Measurements from ENCODE around the gene ARID1B.

Gene ARID1B

DNA sequence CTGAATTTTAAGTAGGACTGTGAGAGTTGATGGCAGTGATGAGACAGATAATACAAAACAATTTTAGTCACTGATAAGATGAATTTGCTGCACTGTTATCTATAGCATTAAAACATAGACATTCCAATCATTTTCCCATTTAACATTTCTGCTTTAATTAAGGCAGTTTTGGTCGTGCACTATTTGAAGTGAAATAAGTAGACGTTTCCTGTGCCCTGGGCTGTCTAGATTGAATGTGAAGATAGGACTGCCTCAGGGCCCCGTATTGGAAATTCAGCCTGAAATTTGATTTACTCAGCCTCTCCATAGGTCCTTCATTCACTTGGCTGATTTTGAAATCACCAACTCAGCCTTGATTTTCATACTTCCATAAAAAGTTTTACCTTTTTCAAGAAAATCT is 48.3 kb downstream of the ARID1B start:
- DNase-seq (ENCODE audit: low spot score): no peak

GRCh38 chr6:156826290-156826955 is 49.2 kb downstream of the ARID1B start:
- DNase-seq (ENCODE audit: low spot score): no peak

DNA sequence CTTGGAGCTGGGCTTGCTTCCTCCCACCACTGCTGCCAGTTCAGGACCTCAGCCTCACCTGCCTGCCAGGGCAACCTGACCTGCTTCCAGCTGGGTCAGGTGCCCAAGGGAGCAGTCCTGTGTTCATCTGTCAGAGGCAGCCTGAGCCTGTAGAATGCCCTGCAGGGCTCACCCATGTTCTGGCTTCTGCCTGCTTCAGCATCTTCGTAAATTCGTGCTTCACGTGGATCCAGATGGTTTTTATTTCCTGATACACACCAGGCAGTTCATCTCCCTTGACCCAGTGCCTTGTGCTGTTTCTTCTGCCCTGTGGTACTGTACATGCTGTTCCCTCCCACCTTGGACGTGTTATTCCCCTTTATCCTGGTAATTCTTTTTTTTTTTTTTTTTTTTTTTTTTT is 50.2 kb downstream of the ARID1B start:
- no peak for DNase-seq (ENCODE audit: low spot score)

DNA sequence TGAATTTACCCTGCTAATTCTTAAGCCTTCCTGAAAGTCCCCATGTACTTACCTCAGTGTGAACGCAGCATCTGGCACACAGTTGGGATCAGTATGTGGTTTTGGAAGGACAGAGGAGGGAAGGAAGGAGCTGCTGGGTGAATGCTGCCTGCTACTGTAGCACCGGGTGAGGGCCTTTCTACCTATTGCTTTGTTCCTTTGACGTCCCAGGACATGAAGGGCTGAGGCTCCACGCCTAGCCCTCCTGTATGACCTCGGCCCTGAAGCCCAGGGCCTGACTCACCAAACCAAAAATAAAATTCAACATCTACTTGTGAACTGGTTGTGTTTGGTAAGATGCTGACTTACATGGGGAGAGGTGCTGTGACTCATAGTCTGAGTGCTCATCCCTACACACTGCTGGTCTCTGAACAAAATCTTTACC is 51.1 kb downstream of the ARID1B start:
- DNase-seq (ENCODE audit: low spot score): peak; percentile 34

- no peak for DNase-seq (ENCODE audit: low spot score)
Measured at GRCh38 chr6:156830126-156830525, 52.9 kb downstream of the ARID1B start.

- no peak for DNase-seq (ENCODE audit: low spot score)
Measured at GRCh38 chr6:156832231-156832647, 55.1 kb downstream of the ARID1B start.

DNA sequence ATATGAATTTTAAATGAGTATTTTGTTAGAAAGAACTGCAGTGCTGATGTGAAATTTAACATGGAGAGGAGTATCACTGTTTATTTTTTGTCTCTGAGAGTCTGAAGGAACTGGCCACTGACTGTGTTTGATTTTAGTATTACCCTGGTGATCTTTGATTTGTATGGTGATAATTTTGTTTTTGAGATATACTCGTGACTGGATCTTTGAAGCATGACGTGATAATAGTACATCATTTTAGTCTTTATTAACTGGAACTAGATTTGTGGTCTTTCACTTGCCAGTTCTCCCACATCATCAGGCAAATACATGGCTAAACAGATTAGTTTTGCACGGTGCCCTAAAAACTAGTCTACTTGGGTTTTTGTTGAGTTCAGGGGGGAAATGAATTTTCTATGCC is 55.5 kb downstream of the ARID1B start:
- no peak for DNase-seq (ENCODE audit: low spot score)

- no peak for DNase-seq (ENCODE audit: low spot score)
Measured at GRCh38 chr6:156833755-156834154, 56.6 kb downstream of the ARID1B start.

DNA sequence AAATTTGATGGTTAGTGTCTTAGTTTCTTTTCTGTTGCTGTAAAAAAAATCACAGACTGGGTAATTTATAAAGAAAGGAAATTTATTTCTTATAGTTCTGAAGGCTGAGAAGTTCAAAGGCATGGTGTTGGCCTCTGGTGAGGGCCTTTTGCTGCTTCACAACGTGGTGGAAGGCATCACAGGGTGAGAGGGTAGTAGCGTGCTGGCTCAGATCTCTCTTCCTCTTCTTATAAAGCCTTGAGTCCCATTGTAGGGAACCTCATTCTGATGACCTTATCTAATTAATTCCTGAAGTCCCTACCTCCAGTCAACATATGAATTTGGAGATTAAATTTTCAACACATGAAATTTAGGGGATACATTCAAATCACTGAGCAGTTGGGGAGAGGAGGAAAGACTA is 62.0 kb downstream of the ARID1B start:
- DNase-seq (ENCODE audit: low spot score): no peak

- DNase-seq (ENCODE audit: low spot score): no peak
Measured at GRCh38 chr6:156839591-156840001, 62.4 kb downstream of the ARID1B start.

- no peak for DNase-seq (ENCODE audit: low spot score)
Measured at GRCh38 chr6:156840136-156840535, 63.0 kb downstream of the ARID1B start.

- no peak for DNase-seq (ENCODE audit: low spot score)
Measured at GRCh38 chr6:156840606-156841005, 63.4 kb downstream of the ARID1B start.

DNA sequence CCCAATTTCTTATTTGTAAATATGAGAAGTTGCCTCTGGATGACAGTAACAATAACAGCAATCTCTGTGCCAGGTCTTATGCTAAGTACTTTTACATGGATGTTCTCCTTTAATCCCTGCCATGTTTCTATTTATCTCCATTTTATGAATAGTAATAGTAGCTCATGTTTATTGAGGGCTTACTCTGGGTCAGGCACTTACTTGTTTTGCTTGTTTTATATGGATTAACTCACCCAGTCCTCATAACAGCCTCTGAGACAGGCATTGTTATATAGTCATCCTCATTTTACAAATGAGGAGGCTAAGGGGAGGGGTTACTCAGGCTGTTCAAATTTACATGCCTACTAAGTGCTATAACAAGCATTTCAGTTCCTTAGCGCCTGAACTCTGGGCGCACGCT is 64.3 kb downstream of the ARID1B start:
- DNase-seq (ENCODE audit: low spot score): no peak

GRCh38 chr6:156842598-156843250 is 65.5 kb downstream of the ARID1B start:
- no peak for DNase-seq (ENCODE audit: low spot score)

DNA sequence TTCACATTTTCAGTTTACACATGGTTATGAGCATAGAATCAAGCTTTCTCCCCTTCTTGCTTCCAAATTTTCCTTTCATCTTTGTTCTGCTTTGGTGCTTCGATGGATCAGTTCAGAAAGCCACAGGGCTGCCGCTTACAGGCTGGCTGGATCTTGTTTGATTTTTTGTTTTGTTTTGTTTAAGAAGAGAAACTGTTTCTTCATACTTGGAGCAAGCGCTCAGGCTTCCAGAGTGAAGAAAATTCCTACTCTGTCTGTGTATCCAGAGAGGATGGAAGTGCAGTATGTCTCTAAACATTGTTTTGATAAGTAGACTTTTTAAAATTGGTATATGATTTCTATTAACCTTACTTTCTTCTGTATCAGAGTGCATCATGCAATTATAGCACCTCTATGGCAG is 66.9 kb downstream of the ARID1B start:
- DNase-seq (ENCODE audit: low spot score): no peak

DNA sequence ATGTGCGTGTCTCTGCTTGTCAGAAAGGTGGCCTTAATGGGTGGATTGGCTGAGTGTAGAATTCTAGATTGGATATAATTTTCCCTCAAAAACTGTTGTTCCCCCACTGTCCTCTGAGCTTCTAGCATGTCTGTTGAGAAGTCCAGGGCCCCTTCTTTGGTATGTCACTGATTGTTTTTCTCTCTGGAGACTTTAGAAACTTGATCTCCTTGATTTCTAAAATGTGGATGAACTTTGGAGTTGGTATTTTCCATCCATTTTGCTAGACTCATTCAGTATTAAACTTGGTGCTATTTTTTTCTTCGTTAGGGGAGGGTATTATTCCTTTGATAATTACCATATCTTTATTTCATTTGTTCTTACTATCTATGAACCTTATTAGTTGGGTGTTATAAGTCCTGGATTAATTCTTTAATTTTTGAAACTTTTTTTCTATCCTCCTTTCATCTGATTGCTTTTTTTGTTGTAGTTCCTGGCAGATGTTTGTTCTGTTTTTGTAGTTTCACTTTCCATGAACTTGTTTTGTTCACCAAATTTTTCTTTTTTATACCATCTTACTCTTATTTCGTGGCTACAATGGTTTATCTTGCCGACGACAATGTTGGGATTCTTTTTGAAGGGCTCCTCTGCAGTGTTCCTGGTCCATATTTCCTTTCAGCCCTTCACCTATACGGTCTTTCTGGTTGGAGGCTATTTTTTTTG is 68.4 kb downstream of the ARID1B start:
- no peak for DNase-seq (ENCODE audit: low spot score)

DNA sequence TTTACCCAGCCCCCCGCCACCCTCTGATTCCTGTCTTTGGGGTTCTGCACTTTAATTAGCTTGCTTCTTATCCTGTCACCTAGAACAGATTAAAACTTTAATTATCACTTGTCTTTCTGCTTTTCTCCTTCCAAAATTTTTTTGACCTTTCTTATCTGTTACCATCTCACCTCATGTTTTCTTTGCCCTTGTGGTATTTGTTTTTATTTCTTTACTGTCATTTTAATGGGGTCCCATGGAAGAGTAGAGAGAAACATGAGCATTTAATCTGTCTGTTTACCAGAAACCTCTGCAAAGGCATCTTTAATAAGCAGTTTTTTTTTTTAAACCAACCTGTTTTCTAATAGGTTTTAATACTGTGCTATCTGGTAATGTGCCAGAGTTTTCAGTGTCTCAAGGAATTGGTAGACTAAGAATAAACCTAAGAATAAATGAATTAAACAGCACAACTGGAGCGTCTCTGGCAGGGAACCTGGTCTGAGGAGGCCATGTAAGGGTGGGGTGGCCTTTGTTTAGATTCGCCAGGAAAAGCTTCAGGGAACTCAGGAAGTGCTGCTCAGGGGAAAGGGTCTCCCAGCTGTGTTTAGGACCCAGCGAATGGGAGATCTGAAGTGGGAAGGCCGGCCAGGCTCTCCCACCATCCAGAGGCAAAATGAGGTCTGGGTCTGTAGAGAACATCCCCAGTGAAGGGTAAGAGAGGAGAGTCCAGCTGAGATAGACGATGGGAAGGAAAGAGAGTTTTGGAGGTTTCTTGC is 69.8 kb downstream of the ARID1B start:
- DNase-seq (ENCODE audit: low spot score): no peak

DNA sequence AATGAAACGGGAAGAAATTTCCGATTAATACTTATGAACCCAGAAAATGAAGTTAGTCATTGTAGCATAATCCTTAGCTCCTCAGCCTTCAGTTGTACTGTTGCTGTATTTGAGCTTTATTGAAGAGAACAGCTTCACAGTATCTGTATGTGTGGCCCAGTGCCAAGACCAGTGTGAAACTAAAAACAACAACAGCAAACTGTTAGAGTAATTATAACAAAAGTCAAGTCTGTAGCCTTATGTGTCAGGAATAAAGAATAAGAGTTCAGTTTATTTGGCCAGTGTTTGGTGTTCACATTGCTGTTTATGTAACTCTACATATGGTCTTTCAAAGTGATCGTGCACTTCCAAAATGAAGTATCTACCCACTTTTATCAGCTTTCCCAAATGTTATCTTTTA is 70.9 kb downstream of the ARID1B start:
- no peak for DNase-seq (ENCODE audit: low spot score)

DNA sequence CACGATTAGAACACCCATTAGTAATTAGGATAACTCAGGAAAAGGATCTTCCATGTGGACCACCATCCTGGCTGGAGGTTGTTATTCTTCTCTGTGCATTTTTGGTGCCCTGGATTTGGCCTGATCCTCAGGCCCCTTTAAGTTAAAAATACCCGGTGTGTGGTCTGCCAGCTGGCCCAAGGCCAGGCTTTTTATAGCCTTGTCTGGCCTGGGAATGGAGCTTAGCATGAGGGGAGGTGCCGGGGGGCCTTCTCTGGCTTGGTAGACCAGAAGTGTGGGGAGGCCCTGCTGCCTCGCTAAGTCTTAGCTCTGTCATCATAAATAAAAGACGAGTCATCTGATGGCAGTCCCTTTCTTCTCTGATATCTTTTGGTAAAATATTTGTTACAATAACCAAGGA is 71.4 kb downstream of the ARID1B start:
- DNase-seq (ENCODE audit: low spot score): no peak

- DNase-seq (ENCODE audit: low spot score): no peak
Measured at GRCh38 chr6:156849806-156850205, 72.6 kb downstream of the ARID1B start.

- DNase-seq (ENCODE audit: low spot score): no peak
Measured at GRCh38 chr6:156850353-156850752, 73.2 kb downstream of the ARID1B start.

DNA sequence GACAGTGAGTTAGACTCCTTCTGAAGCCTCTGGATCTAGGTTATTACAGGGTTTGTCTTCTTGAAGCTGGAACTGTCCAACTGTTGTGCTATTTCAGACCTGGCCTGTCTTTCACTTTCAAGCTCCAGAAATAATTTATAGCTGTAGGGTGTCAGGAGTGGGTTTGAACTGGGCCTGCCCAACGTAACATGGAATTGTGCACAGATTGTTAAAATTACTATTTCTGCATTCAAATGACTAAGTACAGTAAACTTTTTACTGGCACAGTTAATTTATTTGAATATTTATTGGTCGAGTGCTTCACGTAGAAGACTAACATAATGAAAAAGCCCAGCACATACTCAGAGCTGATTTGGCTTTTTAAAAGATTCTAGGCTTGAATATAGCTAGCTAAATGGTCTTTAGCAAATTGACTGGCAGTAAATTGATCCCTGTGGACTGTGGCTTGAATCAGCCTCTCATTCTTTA is 74.3 kb downstream of the ARID1B start:
- DNase-seq (ENCODE audit: low spot score): no peak

Data from SW480 (cell line).